HepG2 (cell line): ENCODE data around the gene SLC28A1. TPM values are rescaled to one million over a fixed set of nuclear protein-coding genes. Genes with fewer than 3 reads are reported as not detected.

ENCODE experiments used
- ATAC-seq: fragments of 200-7000 bp; cut with Tn5 transposase; 3 replicates; pipeline ENCODE4 v1.9.1; 2020; ENCODE audit warnings: mild to moderate bottlenecking, moderate library complexity
- BruUV-seq: library from RNA; stranded (reverse); fragments of 400-500 nt; replicated peaks from 2 replicates; lab custom pipeline; 2021; lab: Mats Ljungman, UMichigan
- CTCF ChIA-PET: fragments of 300-600 bp; formaldehyde crosslinking; extraction: SDS; loops from one replicate; lab custom pipeline; 2021; ENCODE audit warnings: low total read pairs, inconsistent platforms, low intra/inter-chr PET ratio; lab: Yijun Ruan, JAX
- POLR2A ChIA-PET: fragments of 350-600 bp; sonication (Branson Sonifier 250); formaldehyde crosslinking; loops from one replicate; lab custom pipeline; 2020; ENCODE audit warnings: antibody characterized with exemption, inconsistent platforms; lab: Yijun Ruan, JAX
- DNase-seq: peaks from one replicate; pipeline ENCODE4 v3.0.0-alpha.2; 2015; ENCODE audit warnings: low spot score
- FAIRE-seq: peaks from 3 replicates; lab custom pipeline; 2011; peaks lifted over from hg19 to GRCh38; lab: Jason Lieb, UNC
- H2AFZ ChIP-seq: one replicate; pipeline ENCODE4 v1.6.1; 2011; ENCODE audit warnings: low read length, inconsistent platforms
- H3K27ac ChIP-seq: fragments of 300-600 bp; 3 replicates; pipeline ENCODE4 v1.8.0; 2011; ENCODE audit warnings: mixed run types, mild to moderate bottlenecking, mixed read lengths, low read length, inconsistent platforms; ENCODE audit not compliant: insufficient read depth; ENCODE audit errors: extremely low read length
- H3K27me3 ChIP-seq, 2 experiments: fragments of 200-600 bp in 1 of 2; 2 replicates in 1 of 2; 3 replicates in 1 of 2; pipeline versions ENCODE4 v1.6.0 to v1.8.0; 2011; ENCODE audit warnings: low read length in 2 of 2, mild to moderate bottlenecking in 2 of 2, moderate library complexity in 2 of 2, inconsistent platforms in 1 of 2; ENCODE audit not compliant: insufficient read depth in 2 of 2, control insufficient read depth in 1 of 2
- H3K36me3 ChIP-seq, 2 experiments: fragments of 200-600 bp in 1 of 2; replicated peaks in 1 of 2; 2 replicates in 1 of 2; 3 replicates in 1 of 2; pipeline versions ENCODE4 v1.5.1 to v1.8.0; 2011; ENCODE audit warnings: low read length in 2 of 2, inconsistent platforms in 1 of 2; ENCODE audit not compliant: insufficient read depth in 2 of 2, control insufficient read depth in 1 of 2
- H3K4me1 ChIP-seq: 2 replicates; pipeline ENCODE4 v1.5.1; 2012; ENCODE audit warnings: low read length, inconsistent platforms; ENCODE audit not compliant: insufficient read depth
- H3K4me2 ChIP-seq: 2 replicates; pipeline ENCODE4 v1.6.0; 2011; ENCODE audit warnings: low read depth, low read length, inconsistent platforms
- H3K4me3 ChIP-seq, 3 experiments: fragments of 200-600 bp in 1 of 3; sonication (generic), shearing (Covaris generic) in 1 of 3; replicated peaks in 1 of 3; 2 replicates each; pipeline ENCODE4 v1.5.1; 2011 to 2016; ENCODE audit warnings: low read length in 3 of 3, inconsistent platforms in 2 of 3, low read depth in 2 of 3, mild to moderate bottlenecking in 2 of 3, control low read depth in 1 of 3, mixed read lengths in 1 of 3; ENCODE audit not compliant: insufficient read depth in 1 of 3
- H3K79me2 ChIP-seq: one replicate; pipeline ENCODE4 v1.6.1; 2011; ENCODE audit warnings: low read length, inconsistent platforms; ENCODE audit not compliant: insufficient read depth
- H3K9ac ChIP-seq: 2 replicates; pipeline ENCODE4 v1.6.0; 2011; ENCODE audit warnings: mild to moderate bottlenecking, low read depth, low read length, inconsistent platforms; ENCODE audit not compliant: insufficient read depth
- H3K9me3 ChIP-seq: 2 replicates; pipeline ENCODE4 v1.5.1; 2012; ENCODE audit warnings: mild to moderate bottlenecking, low read length
- H4K20me1 ChIP-seq: 2 replicates; pipeline ENCODE4 v1.6.0; 2011; ENCODE audit warnings: inconsistent platforms, mild to moderate bottlenecking, low read length, moderate library complexity; ENCODE audit not compliant: insufficient read depth
- SMARCC2 ChIP-seq: fragments of 450-650 bp; IDR thresholded peaks from 2 replicates; pipeline ENCODE4 v1.6.1; 2017; ENCODE audit warnings: antibody characterized with exemption, mild to moderate bottlenecking
- SNAPC2 ChIP-seq: sonication (generic); formaldehyde crosslinking; IDR thresholded peaks from 2 replicates; pipeline ENCODE4 v1.8.1; 2022; ENCODE audit warnings: mild to moderate bottlenecking, missing genetic modification reagents
- XBP1 ChIP-seq: sonication (generic); formaldehyde crosslinking; IDR thresholded peaks from 2 replicates; pipeline ENCODE4 v1.5.0; 2020; ENCODE audit warnings: missing genetic modification reagents
- ZNF232 ChIP-seq: sonication (generic); formaldehyde crosslinking; IDR thresholded peaks from 2 replicates; pipeline ENCODE4 v1.4.0; 2020; ENCODE audit warnings: missing genetic modification reagents, borderline replicate concordance
- ZNF770 ChIP-seq: sonication (generic); formaldehyde crosslinking; IDR thresholded peaks from 2 replicates; pipeline ENCODE4 v1.5.0; 2020; ENCODE audit warnings: mild to moderate bottlenecking, missing genetic modification reagents
- ZSCAN9 ChIP-seq: IDR thresholded peaks from 2 replicates; pipeline ENCODE4 v1.6.1; 2016; ENCODE audit warnings: borderline replicate concordance
- WGBS: methylation state at CpG from one replicate; pipeline ENCODE4 v1.1.6; 2017; ENCODE audit warnings: low lambda C conversion rate; 5-methylcytosine and 5-hydroxymethylcytosine counted together
- in situ Hi-C: cut with HindIII; loops from 2 replicates; pipeline ENCODE4 v1.10.0; 2017; ENCODE audit warnings: low pct_unique_long_range_greater_than_20kb; ENCODE audit not compliant: extremely low pct_ligation_motif_present
- intact Hi-C: fragments of 100-400 bp; cut with micrococcal nuclease; formaldehyde crosslinking; loops from one replicate; pipeline ENCODE4 v1.10.0; 2022; ENCODE audit not compliant: unreplicated experiment
- polyA plus RNA-seq, 8 experiments: library from polyadenylated mRNA; depleted of rRNA in 3 of 8; stranded (reverse) in 7 of 8; unstranded in 1 of 8; fragments of >200 nt; fragmentation: Illumina TruSeq in 4 of 8; extraction: Trizol in 4 of 8; gene quantifications; 2 replicates each; pipeline versions ENCODE4 v1.2.1 to v1.2.3, GENCODE V29; 2011 to 2016; ENCODE audit warnings: low read depth in 4 of 8, missing spikeins in 1 of 8, mixed read lengths in 1 of 8; ENCODE audit not compliant: insufficient read depth in 1 of 8
- total RNA-seq, 5 experiments: library from RNA; depleted of rRNA; stranded (reverse); fragments of >200 nt; fragmentation: Illumina TruSeq; extraction: Trizol; gene quantifications; 2 replicates each; pipeline ENCODE4 v1.2.3, GENCODE V29; 2016; ENCODE audit warnings: low read depth in 1 of 5

Gene SLC28A1
- total and polyA plus RNA-seq, 2 of the 13 experiments (the other 11 are each of a cell fraction or from before 2014, with no cell fraction given) = 0.31 to 5.8 TPM

- TF ChIP-seq ZNF232 (CRISPR knock-in tag) (no peak), SMARCC2 (no peak), XBP1 (CRISPR knock-in tag) (no peak), ZSCAN9 (CRISPR knock-in tag) (no peak)
These were observed 6.0 kb upstream of the SLC28A1 start (continued) for GRCh38 chr15:84878504-84878903.

- ChIA-PET POLR2A (no interaction called here), CTCF (interaction anchor here (1.0 kb wide), 1 partner anchor 34 kb away, joined by 3 read pairs; no protein-coding TSS in a partner anchor)
- no TSS peak for BruUV-seq
- FAIRE-seq (no peak), DNase-seq (no peak), ATAC-seq (no peak)
- in situ Hi-C loops = no loop called here
- no peaks in the 10 kb centered on the region for H3K79me2 ChIP-seq
- H3K4me2 ChIP-seq = no peak overlapping the region
- 67% methylated on average over 8 of the region's 11 CpGs for WGBS
- no peaks in the 10 kb centered on the region for H3K36me3 ChIP-seq
- peaks cover 57% of the 10 kb centered on the region for H3K4me1 ChIP-seq
- no peak overlapping the region for H3K27ac ChIP-seq
- no peaks in the 10 kb centered on the region for H4K20me1 ChIP-seq
- no peak overlapping the region for H2AFZ ChIP-seq
- H3K9ac ChIP-seq = no peak overlapping the region
- H3K4me3 ChIP-seq = no peak overlapping the region
- H3K9me3 ChIP-seq = no peaks in the 10 kb centered on the region
- TF ChIP-seq SNAPC2 (no peak), ZNF770 (CRISPR knock-in tag) (0 out of 2 replicates have a peak, but pooled peaks have one; percentile 27)
- peaks cover 0 to 11% of the 10 kb centered on the region in 2 experiments; a peak in 1 of 5 replicates for H3K27me3 ChIP-seq
- intact Hi-C loops = loop anchor here (10.0 kb wide), 1 partner anchor 54 kb away; no protein-coding TSS in a partner anchor
These were observed 5.2 kb upstream of the SLC28A1 start for GRCh38 chr15:84879088-84879780.
